PC-3 (cell line): ENCODE results near the gene MUC6. TPM values are rescaled to one million over a fixed set of nuclear protein-coding genes. Genes with fewer than 3 reads are reported as not detected.

Experiments
- ATAC-seq: fragments of 200-7000 bp; cut with Tn5 transposase; 2 replicates; pipeline ENCODE4 v1.9.1; 2020; ENCODE audit warnings: mild to moderate bottlenecking, moderate library complexity
- BruUV-seq: library from RNA; stranded (reverse); fragments of 400-500 nt; replicated peaks from 2 replicates; lab custom pipeline; 2021; lab: Mats Ljungman, UMichigan
- CTCF ChIA-PET: fragments of 300-600 bp; sonication (Branson Sonifier 250); formaldehyde crosslinking; loops from one replicate; lab custom pipeline; 2022; ENCODE audit warnings: antibody characterized with exemption; lab: Charles Lee
- POLR2A ChIA-PET: fragments of 300-600 bp; sonication (Branson Sonifier 250); formaldehyde crosslinking; loops from one replicate; lab custom pipeline; 2022; ENCODE audit warnings: antibody characterized with exemption; ENCODE audit not compliant: unreplicated experiment; lab: Charles Lee
- DNase-seq: peaks from one replicate; pipeline ENCODE4 v3.0.0-alpha.2; 2015
- H2AFZ ChIP-seq: fragments of 300-600 bp; sonication (generic); 2 replicates; pipeline ENCODE4 v1.6.0; 2016; ENCODE audit warnings: antibody characterized with exemption, low read length
- H3F3A ChIP-seq: fragments of 300-600 bp; sonication (generic); one replicate; pipeline ENCODE4 v1.6.0; 2017; ENCODE audit warnings: antibody characterized with exemption, low read length, control low read depth, mild to moderate bottlenecking; ENCODE audit not compliant: unreplicated experiment
- H3K27ac ChIP-seq: fragments of 300-600 bp; sonication (generic); 2 replicates; pipeline ENCODE4 v1.5.1; 2016; ENCODE audit warnings: mild to moderate bottlenecking, low read length
- H3K27me3 ChIP-seq: fragments of 300-600 bp; sonication (generic); 2 replicates; pipeline ENCODE4 v1.6.1; 2016; ENCODE audit warnings: low read length, mixed read lengths
- H3K36me3 ChIP-seq: fragments of 300-600 bp; sonication (generic); 2 replicates; pipeline ENCODE4 v1.6.1; 2016; ENCODE audit warnings: low read depth, mixed run types, low read length, mixed read lengths
- H3K4me1 ChIP-seq: fragments of 300-600 bp; sonication (generic); 2 replicates; pipeline ENCODE4 v1.5.1; 2016; ENCODE audit warnings: low read length; ENCODE audit not compliant: insufficient read depth
- H3K4me2 ChIP-seq: fragments of 300-600 bp; sonication (generic); 2 replicates; pipeline ENCODE4 v1.6.0; 2016; ENCODE audit warnings: low read length
- H3K4me3 ChIP-seq: fragments of 300-600 bp; sonication (generic); 2 replicates; pipeline ENCODE4 v1.5.1; 2016; ENCODE audit warnings: mild to moderate bottlenecking, low read length, mixed read lengths
- H3K79me2 ChIP-seq: fragments of 300-600 bp; sonication (generic); 2 replicates; pipeline ENCODE4 v1.6.1; 2017; ENCODE audit warnings: low read length, mixed read lengths
- H3K9ac ChIP-seq: fragments of 300-600 bp; sonication (generic); 2 replicates; pipeline ENCODE4 v1.6.0; 2016; ENCODE audit warnings: mild to moderate bottlenecking, low read length
- H3K9me2 ChIP-seq: fragments of 300-600 bp; sonication (generic); replicated peaks from 2 replicates; pipeline ENCODE4 v1.6.1; 2016; ENCODE audit warnings: mixed run types, low read length, mixed read lengths
- H3K9me3 ChIP-seq: fragments of 300-600 bp; sonication (generic); 2 replicates; pipeline ENCODE4 v1.6.1; 2016; ENCODE audit warnings: low read length, mixed read lengths
- H4K20me1 ChIP-seq: fragments of 300-600 bp; sonication (generic); 2 replicates; pipeline ENCODE4 v1.6.1; 2016; ENCODE audit warnings: low read length, mixed read lengths
- EZH2 ChIP-seq: fragments of 300-600 bp; sonication (generic); IDR thresholded peaks from one replicate; pipeline ENCODE4 v1.6.1; 2017; ENCODE audit warnings: antibody characterized with exemption, mild to moderate bottlenecking, low read length; ENCODE audit not compliant: unreplicated experiment
- EZH2phosphoT487 ChIP-seq: fragments of 300-600 bp; sonication (generic); IDR thresholded peaks from 2 replicates; pipeline ENCODE4 v1.6.1; 2018; ENCODE audit warnings: mild to moderate bottlenecking, antibody characterized with exemption, low read length, borderline replicate concordance
- intact Hi-C: fragments of 100-400 bp; cut with micrococcal nuclease; formaldehyde crosslinking; loops from 2 replicates; pipeline ENCODE4 v1.9.0; 2023
- total RNA-seq: library from RNA; depleted of rRNA; stranded (reverse); fragments of >200 nt; gene quantifications from 2 replicates; pipeline ENCODE4 v1.2.3, GENCODE V29; 2014
- TF ChIP-seq, protein P1 (sequence below): fragments of 300-600 bp; sonication (generic); conservative IDR thresholded peaks from 2 replicates; pipeline ENCODE4 v1.5.1; 2017; ENCODE audit warnings: antibody characterized with exemption, low read depth, mild to moderate bottlenecking, low read length

MUC6 gene
- total RNA-seq, 1 experiment from 2014 or later: 0.18 TPM

DNA sequence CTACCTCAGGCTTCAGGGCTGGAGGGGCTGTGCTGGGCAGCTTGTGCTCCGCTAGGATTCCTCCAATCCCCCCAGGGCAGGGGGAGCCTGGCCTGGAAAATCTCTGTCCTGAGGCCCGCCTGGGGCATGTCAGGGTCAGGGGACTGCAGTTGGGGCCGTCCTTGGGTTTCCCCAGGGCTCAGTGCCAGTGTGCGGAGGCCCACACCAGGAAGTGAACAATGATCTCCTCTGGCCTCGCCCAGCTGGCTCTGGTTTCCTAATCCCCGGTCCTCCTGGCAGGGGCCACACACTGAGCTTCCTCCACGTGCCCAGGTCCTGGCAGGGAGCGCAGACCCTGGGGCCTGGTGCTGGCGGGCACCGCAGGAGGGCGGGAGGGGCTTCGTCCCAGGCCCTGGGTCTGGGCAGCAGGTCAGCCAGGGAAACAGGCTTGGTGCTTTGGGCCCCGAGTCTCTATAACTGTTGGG, 36.8 kb upstream of the MUC6 start:
- DNase-seq: peak; percentile 76
- peaks cover 28% of the 10 kb centered on the region for H3K4me1 ChIP-seq
- intact Hi-C loops: loop anchor here (1.0 kb wide), 2 partner anchors 19 to 46 kb away; no protein-coding TSS in a partner anchor
- H3K9me2 ChIP-seq: no peaks in the 10 kb centered on the region
- H3K79me2 ChIP-seq: no peaks in the 10 kb centered on the region
- H3K4me2 ChIP-seq: peak overlapping the region; percentile 65
- no peaks in the 10 kb centered on the region for H4K20me1 ChIP-seq
- no peak for TF ChIP-seq EZH2
- no peak for TF ChIP-seq EZH2phosphoT487
- TF ChIP-seq, protein P1, sequence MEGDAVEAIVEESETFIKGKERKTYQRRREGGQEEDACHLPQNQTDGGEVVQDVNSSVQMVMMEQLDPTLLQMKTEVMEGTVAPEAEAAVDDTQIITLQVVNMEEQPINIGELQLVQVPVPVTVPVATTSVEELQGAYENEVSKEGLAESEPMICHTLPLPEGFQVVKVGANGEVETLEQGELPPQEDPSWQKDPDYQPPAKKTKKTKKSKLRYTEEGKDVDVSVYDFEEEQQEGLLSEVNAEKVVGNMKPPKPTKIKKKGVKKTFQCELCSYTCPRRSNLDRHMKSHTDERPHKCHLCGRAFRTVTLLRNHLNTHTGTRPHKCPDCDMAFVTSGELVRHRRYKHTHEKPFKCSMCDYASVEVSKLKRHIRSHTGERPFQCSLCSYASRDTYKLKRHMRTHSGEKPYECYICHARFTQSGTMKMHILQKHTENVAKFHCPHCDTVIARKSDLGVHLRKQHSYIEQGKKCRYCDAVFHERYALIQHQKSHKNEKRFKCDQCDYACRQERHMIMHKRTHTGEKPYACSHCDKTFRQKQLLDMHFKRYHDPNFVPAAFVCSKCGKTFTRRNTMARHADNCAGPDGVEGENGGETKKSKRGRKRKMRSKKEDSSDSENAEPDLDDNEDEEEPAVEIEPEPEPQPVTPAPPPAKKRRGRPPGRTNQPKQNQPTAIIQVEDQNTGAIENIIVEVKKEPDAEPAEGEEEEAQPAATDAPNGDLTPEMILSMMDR: no peak
- no peaks in the 10 kb centered on the region for H3F3A ChIP-seq
- H3K4me3 ChIP-seq: no peak overlapping the region
- peak overlapping the region; percentile 99 for H3K27ac ChIP-seq
- no peak overlapping the region for H2AFZ ChIP-seq
- no peaks in the 10 kb centered on the region for H3K27me3 ChIP-seq
- H3K9me3 ChIP-seq: no peaks in the 10 kb centered on the region
- POLR2A ChIA-PET: interaction anchor here (0.5 to 1.6 kb wide), 2 partner anchors 19 to 69 kb away, joined by 3 to 18 read pairs; no protein-coding TSS in a partner anchor
- no TSS peak for BruUV-seq
- peak overlapping the region; percentile 98 for H3K9ac ChIP-seq
- H3K36me3 ChIP-seq: no peaks in the 10 kb centered on the region
- ATAC-seq: peak; percentile 61
- CTCF ChIA-PET: interaction anchor here (0.6 kb wide), 1 partner anchor 19 kb away, joined by 3 read pairs; no protein-coding TSS in a partner anchor

- Histone ChIP-seq H3K4me3 (no peak overlapping the region), H3K36me3 (no peaks in the 10 kb centered on the region), H2AFZ (no peak overlapping the region), H3K9me2 (no peaks in the 10 kb centered on the region), H3K27ac (peak overlapping the region; percentile 99), H3K79me2 (no peaks in the 10 kb centered on the region), H3F3A (no peaks in the 10 kb centered on the region), H3K9me3 (no peaks in the 10 kb centered on the region), H3K4me1 (peaks cover 28% of the 10 kb centered on the region), H4K20me1 (no peaks in the 10 kb centered on the region), H3K9ac (peak overlapping the region; percentile 98), H3K27me3 (no peaks in the 10 kb centered on the region), H3K4me2 (peak overlapping the region; percentile 65)
- intact Hi-C loops: loop anchor here (1.0 kb wide), 2 partner anchors 19 to 46 kb away; no protein-coding TSS in a partner anchor
- ChIA-PET CTCF (interaction anchor here (0.6 kb wide), 1 partner anchor 18 kb away, joined by 3 read pairs; no protein-coding TSS in a partner anchor), POLR2A (interaction anchor here (1.6 kb wide), 1 partner anchor 18 kb away, joined by 18 read pairs; no protein-coding TSS in a partner anchor)
- BruUV-seq: TSS peak; percentile 92
- ATAC-seq (peak; percentile 0; the same call in 1 of the 2 replicates), DNase-seq (no peak)
- TF ChIP-seq EZH2 (no peak), EZH2phosphoT487 (no peak)
- TF ChIP-seq, protein P1: no peak
These were observed 36.3 kb upstream of the MUC6 start for GRCh38 chr11:1072821-1073231.
